GM10847 (cell line): ENCODE data around the gene VPS37D.

Experiments used
- POLR2A ChIP-seq: IDR thresholded peaks from 2 replicates; pipeline ENCODE4 v1.6.1; 2011; ENCODE audit not compliant: insufficient read length; ENCODE audit errors: extremely low read depth

VPS37D gene

GRCh38 chr7:73698410-73698809, 30.8 kb downstream of the VPS37D start:
- TF ChIP-seq POLR2A: no peak

DNA sequence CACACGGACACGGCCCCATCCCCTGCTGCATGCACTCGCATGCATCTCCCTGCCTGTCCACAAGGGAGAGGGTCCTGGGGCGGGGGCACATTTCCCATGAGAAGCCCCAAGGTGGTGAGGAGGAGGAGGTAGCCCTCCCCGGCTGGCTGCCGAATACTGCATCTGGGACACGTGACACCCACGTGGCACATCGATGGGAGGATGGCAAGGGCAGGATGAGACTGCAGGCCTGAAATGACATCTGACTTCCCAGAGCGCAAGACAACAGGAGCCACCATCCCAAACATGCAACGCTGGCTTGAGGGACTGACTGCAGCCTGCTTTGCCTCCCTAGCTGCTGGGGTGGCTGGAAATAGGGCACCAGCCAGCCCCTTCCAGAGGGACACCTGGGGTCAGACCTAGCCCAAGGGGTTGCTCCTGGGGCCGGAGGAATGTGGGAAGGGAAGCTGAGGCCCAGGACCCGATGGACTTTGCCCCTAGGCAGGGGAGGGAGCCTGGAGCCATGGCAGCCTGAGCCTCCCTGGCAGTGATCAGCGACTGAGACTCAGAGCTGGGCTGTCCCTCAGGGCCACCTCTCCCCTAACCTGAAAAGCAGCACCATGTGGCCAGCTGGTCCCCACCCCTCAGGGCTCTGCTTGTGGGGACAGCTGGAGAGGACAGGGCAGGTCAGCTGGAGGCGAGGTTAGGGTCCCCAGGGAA, 31.9 kb downstream of the VPS37D start:
- TF ChIP-seq POLR2A: no peak

DNA sequence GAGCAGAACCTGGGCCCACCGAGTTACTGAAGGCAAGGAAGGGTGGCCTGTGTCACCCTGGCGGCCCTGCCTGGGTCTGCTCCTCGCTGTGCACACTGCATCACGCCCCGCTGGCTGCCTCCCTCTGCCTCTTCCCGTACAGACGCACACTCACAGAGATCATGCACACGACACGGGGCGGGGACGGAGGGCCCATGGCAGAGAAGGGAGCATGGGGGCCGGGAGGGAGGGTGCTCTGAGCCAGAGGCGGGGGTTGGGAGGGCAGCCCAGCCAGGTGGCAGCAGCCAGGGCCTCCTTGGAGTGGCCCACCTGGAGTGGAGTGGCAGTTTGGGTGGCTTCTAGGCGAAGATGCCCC, 32.4 kb downstream of the VPS37D start:
- no peak for TF ChIP-seq POLR2A

DNA sequence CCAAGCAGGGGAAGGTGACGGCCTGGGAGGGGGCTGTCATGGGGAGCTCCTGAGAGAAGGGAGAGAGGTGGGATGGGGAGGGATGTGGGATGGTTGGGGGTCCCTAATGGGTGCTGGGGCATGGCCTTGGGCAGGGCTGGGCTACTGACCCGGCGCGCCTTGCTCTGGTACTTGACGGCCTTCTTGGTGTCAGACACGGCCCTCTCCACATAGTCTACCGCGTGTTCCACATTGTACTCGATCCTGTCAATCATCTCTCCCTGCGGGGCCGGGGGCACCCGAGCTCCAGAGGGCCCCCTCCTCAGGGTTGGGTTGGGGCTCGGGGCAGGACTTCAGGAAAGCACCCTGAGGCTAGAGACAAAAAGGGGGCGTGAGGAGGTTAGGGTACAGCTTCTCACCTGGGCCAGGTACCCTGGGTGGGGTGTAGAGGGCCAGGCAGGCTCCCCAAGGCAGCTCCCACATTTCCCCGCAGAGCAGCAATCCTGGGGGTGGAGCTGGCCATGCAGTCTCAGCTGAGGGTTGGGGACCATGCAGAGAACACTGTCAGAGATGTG, 33.0 kb downstream of the VPS37D start:
- no peak for TF ChIP-seq POLR2A

DNA sequence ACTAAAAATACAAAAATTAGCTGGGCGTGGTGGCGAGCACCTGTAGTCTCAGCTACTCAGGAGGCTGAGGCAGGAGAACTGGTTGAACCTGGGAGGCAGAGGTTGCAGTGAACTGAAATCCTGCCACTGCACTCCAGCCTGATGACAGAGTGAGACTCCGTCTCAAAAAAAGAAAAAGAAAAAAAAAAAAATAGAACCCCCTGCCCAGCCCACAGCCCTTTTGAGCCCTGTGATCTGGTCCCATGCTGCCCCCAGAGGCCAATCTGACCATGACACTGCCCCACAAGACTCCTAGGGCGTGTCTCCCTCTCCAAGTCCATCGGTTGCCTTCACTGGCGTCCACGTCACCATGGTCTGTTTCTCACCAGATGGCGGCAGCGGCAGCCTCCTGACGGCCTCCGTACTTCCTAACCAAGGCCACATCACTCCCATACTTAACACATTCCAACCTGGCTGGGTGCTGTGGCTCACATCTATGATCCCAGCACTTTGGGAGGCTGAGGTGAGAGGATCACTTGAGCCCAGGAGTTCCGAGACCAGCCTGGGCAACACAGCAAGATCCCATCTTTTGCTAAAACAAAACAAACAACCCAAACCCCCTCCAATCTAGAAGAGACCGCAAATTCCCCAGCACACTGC, 33.8 kb downstream of the VPS37D start:
- no peak for TF ChIP-seq POLR2A

DNA sequence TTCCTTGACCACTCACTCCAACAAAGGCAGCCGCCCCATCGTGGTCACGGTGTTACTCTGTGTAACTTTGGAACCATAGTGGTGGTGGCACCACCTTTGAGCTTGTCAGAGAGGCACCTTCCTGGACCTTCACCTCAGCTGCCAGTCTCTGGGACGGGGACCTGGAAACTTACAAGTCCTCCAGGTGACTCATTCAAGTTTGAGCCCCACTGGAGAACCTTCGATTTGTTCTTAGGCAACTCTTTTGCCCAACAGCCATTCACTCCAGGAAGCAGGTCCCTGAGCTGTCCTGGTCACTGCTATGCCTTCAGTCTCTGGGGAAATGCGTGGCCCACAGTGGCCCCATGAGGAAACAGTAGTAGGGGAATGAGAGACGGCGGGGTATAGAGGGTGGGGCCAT, 34.6 kb downstream of the VPS37D start:
- no peak for TF ChIP-seq POLR2A

- no peak for TF ChIP-seq POLR2A
Measured at GRCh38 chr7:73702665-73703064, 35.0 kb downstream of the VPS37D start.

GRCh38 chr7:73703225-73703624, 35.6 kb downstream of the VPS37D start:
- TF ChIP-seq POLR2A: no peak

GRCh38 chr7:73703757-73704639, 36.4 kb downstream of the VPS37D start:
- TF ChIP-seq POLR2A: no peak

DNA sequence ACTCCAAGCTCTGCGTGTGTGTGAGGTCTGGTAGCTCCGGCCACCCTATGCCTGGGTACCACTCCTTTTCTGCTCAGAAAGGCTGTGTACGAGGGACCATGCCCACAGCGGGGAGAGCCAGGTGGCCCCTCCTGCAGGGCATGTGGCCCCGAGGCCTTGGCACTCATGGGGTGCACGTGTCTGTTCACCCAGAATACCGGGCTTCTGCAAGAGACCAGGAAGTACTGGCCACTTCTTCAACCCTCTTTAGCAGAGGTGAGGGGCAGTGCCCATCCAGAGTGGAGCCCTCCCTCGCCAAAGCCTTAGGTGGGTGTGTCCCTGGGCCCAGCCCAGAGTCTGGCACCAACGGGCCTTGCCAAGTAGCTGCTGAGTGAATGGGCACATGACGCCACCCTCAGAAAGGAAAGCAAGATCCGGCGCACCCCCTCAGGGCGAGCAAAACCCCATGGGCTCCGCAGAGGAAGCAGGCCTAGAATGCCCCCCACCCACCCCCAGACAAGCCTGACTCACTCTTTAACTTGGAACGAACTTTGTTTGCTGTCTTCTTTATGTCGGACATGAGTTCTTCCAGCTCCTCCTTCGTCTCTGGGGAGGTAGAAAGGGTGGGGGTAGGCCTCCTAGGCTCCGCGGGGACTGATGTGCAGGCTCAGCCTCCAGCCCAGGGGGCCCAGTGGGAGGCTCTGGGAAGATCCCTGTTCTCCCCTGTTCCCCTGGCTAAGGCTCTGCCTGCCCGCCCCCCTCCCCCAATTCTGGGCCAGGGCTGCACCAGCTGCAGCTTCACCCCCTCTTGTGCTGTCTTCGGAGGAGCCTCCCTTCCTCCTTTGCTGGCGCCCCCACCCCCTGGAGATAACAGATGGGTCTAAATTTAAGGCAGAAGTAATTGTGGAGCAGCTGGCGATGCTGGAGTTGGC, 37.3 kb downstream of the VPS37D start:
- no peak for TF ChIP-seq POLR2A

DNA sequence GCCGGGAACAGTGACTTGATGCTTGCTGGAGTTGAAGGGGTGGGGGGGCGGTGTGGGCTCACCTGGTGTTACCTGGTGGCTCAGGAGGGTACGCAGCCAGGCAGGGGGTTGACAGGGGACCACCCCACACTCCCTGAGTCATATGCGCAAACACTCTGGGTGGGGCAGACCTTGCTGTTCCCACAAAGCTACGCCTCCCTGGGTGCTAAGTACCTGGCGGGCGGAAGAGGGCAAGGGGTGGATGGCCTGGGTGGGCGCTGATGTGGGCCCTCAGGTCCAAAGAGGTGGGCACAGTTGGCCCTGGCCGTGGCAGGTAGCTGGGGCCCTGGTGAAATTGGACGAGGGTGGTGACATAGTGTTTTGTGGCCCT, 37.9 kb downstream of the VPS37D start:
- TF ChIP-seq POLR2A: no peak

DNA sequence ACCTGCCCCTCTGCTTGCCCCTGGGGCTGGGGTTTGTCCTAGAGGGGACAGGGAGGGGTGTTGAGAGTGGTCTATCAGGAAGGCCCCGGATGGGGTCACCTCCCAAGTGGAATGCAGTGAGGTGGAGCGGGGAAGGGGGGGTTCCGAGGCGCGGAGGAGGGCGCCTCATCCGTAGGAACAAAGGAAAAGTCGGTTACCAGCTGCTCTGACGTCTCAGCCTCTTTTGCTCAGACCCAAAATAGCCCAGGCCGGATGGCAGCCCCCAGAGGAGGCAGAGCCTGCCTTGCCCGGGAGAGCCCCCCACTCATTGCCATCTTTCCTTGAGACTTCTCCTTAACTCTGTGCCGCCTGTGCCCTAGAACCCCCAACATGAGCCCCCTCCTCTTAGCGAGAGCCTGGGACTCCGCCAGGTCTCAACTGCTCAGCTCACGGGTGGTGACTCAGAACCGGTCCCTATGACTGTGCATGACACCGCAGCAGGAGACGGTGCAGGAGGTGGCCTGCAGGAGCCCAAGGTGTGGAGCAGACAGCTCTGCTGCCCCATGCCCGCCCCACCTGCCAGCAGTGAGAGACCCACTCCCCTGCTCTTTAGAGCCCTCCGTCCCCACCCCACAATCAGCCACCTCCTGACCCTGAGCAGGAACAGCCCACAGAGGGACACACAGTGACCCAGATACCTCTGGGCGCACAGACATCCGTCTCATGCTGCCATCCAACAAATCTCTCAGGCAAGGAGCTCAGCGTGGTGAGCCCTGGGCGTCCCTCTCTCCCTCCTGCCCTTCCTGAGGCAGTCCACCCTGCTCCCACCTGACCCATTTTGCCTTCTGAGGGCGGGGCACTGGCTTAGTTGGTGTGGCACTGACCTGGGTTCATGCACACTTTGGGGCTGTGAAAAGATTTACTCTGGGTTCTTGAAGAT, 38.8 kb downstream of the VPS37D start:
- no peak for TF ChIP-seq POLR2A

DNA sequence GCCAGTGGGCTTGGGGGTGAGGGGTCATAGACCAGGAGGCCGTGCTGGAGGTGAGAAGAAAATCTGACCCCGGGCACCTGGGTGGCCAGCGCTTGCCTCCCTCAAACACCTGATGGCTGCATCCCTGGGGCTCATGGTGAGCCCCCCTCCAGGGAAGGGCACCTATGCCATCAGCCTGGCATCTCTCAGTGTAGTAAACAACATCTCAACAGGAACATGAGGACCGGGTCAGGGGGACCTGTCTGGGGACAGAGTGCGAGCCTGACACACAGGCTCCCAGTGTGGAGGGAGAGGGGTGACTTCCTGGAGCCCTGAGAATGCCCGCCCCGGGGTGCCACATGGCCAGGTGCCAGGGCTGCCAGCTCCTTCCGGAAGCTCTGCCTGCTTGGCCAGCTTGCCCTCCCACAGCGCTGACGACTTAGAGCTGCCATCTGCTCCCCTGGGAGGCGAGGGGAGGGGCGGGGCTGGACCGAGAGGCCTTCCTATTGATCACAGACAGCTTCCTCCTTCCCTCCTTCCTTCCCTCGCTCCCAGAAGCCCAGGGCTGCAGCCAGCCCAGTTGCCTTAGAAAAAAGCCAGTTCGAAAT, 39.5 kb downstream of the VPS37D start:
- TF ChIP-seq POLR2A: no peak
